Neural progenitor cell (in vitro differentiated cells): ENCODE data around the gene PRR14L. TPM values are rescaled to one million over a fixed set of nuclear protein-coding genes. Genes with fewer than 3 reads are reported as not detected.

Experiments
- DNase-seq: peaks from one replicate; pipeline ENCODE4 v3.0.0-alpha.2; 2016; ENCODE audit warnings: low spot score
- H2AFZ ChIP-seq: fragments of 200-600 bp; sonication (generic); replicated peaks from 2 replicates; pipeline ENCODE4 v1.6.1; 2016; ENCODE audit warnings: antibody characterized with exemption
- H3F3A ChIP-seq: fragments of 200-600 bp; sonication (generic); 2 replicates; pipeline ENCODE4 v1.6.1; 2016; ENCODE audit warnings: antibody characterized with exemption, low read depth
- H3K27ac ChIP-seq: fragments of 200-600 bp; sonication (generic); 2 replicates; pipeline ENCODE4 v1.5.1; 2016; ENCODE audit warnings: mild to moderate bottlenecking
- H3K27me3 ChIP-seq: fragments of 200-600 bp; sonication (generic); 2 replicates; pipeline ENCODE4 v1.6.1; 2016; ENCODE audit warnings: mild to moderate bottlenecking, moderate library complexity
- H3K36me3 ChIP-seq: fragments of 200-600 bp; sonication (generic); 2 replicates; pipeline ENCODE4 v1.5.1; 2016
- H3K4me1 ChIP-seq: fragments of 200-600 bp; sonication (generic); 2 replicates; pipeline ENCODE4 v1.6.1; 2016; ENCODE audit warnings: mixed run types
- H3K4me2 ChIP-seq: fragments of 200-600 bp; sonication (generic); 2 replicates; pipeline ENCODE4 v1.6.1; 2016
- H3K4me3 ChIP-seq: fragments of 200-600 bp; sonication (generic); 2 replicates; pipeline ENCODE4 v1.5.1; 2016
- H3K79me2 ChIP-seq: fragments of 200-600 bp; sonication (generic); 2 replicates; pipeline ENCODE4 v1.6.1; 2016; ENCODE audit warnings: low read depth
- H3K9ac ChIP-seq: fragments of 200-600 bp; sonication (generic); 2 replicates; pipeline ENCODE4 v1.6.1; 2016
- H3K9me3 ChIP-seq: fragments of 200-600 bp; sonication (generic); 2 replicates; pipeline ENCODE4 v1.5.1; 2016; ENCODE audit warnings: low read depth
- H4K20me1 ChIP-seq: fragments of 200-600 bp; sonication (generic); 2 replicates; pipeline ENCODE4 v1.6.1; 2016; ENCODE audit warnings: low read depth
- H3K27ac Mint-ChIP-seq: 3 replicates; pipeline ENCODE4 v1.8.0; 2021; ENCODE audit warnings: mixed read lengths
- H3K27me3 Mint-ChIP-seq: 2 replicates; pipeline ENCODE4 v1.8.0; 2022; ENCODE audit warnings: low read depth, mild to moderate bottlenecking, inconsistent platforms, moderate library complexity, mixed read lengths; ENCODE audit not compliant: insufficient read depth
- H3K36me3 Mint-ChIP-seq: 3 replicates; pipeline ENCODE4 v1.8.0; 2021; ENCODE audit warnings: mixed read lengths
- H3K4me1 Mint-ChIP-seq: 3 replicates; pipeline ENCODE4 v1.8.0; 2021; ENCODE audit warnings: mixed read lengths
- H3K4me3 Mint-ChIP-seq: 3 replicates; pipeline ENCODE4 v1.8.0; 2021; ENCODE audit warnings: mild to moderate bottlenecking, moderate library complexity, mixed read lengths
- H3K9me3 Mint-ChIP-seq: 3 replicates; pipeline ENCODE4 v1.8.0; 2020; ENCODE audit warnings: mixed read lengths
- EZH2 ChIP-seq: fragments of 200-600 bp; sonication (generic); IDR thresholded peaks from 2 replicates; pipeline ENCODE4 v1.6.1; 2017; ENCODE audit warnings: antibody characterized with exemption, mild to moderate bottlenecking, moderate library complexity
- EZH2phosphoT487 ChIP-seq: fragments of 200-600 bp; sonication (generic); IDR thresholded peaks from 2 replicates; pipeline ENCODE4 v1.6.1; 2017; ENCODE audit warnings: antibody characterized with exemption
- total RNA-seq: library from RNA; depleted of rRNA; stranded (reverse); fragments of >200 nt; gene quantifications from 2 replicates; pipeline ENCODE4 v1.2.3, GENCODE V29; 2015; ENCODE audit warnings: low replicate concordance
- TF ChIP-seq, protein P1 (sequence below): fragments of 200-600 bp; sonication (generic); IDR thresholded peaks from 2 replicates; pipeline ENCODE4 v1.5.1; 2017; ENCODE audit warnings: antibody characterized with exemption, mild to moderate bottlenecking

PRR14L gene
- total RNA-seq, 1 donor from 2014 or later, result 74.2 TPM

- H3K4me1 Mint-ChIP-seq, result peaks cover 3% of the 10 kb centered on the region
- no peak overlapping the region for H3K4me3 Mint-ChIP-seq
- Histone ChIP-seq H3F3A (peaks cover 13% of the 10 kb centered on the region), H3K4me2 (no peak overlapping the region), H3K36me3 (no peaks in the 10 kb centered on the region), H4K20me1 (peaks cover 93% of the 10 kb centered on the region), H3K79me2 (peaks cover 100% of the 10 kb centered on the region), H3K4me1 (no peaks in the 10 kb centered on the region), H3K27me3 (no peaks in the 10 kb centered on the region), H3K9ac (no peak overlapping the region), H3K27ac (no peak overlapping the region), H2AFZ (no peak overlapping the region), H3K9me3 (no peaks in the 10 kb centered on the region), H3K4me3 (no peak overlapping the region)
- TF ChIP-seq, protein P1, sequence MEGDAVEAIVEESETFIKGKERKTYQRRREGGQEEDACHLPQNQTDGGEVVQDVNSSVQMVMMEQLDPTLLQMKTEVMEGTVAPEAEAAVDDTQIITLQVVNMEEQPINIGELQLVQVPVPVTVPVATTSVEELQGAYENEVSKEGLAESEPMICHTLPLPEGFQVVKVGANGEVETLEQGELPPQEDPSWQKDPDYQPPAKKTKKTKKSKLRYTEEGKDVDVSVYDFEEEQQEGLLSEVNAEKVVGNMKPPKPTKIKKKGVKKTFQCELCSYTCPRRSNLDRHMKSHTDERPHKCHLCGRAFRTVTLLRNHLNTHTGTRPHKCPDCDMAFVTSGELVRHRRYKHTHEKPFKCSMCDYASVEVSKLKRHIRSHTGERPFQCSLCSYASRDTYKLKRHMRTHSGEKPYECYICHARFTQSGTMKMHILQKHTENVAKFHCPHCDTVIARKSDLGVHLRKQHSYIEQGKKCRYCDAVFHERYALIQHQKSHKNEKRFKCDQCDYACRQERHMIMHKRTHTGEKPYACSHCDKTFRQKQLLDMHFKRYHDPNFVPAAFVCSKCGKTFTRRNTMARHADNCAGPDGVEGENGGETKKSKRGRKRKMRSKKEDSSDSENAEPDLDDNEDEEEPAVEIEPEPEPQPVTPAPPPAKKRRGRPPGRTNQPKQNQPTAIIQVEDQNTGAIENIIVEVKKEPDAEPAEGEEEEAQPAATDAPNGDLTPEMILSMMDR, result no peak
- TF ChIP-seq EZH2phosphoT487, result no peak
- TF ChIP-seq EZH2, result no peak
- no peaks in the 10 kb centered on the region for H3K9me3 Mint-ChIP-seq
- H3K27ac Mint-ChIP-seq, result no peak overlapping the region
- no peaks in the 10 kb centered on the region for H3K27me3 Mint-ChIP-seq
- peaks cover 15% of the 10 kb centered on the region for H3K36me3 Mint-ChIP-seq
- no peak for DNase-seq
These were observed 13.5 kb downstream of the PRR14L start for GRCh38 chr22:31736458-31736857.

- H2AFZ ChIP-seq, result no peak overlapping the region
- H3K4me2 ChIP-seq, result no peak overlapping the region
- H3K27ac Mint-ChIP-seq, result no peak overlapping the region
- H3F3A ChIP-seq, result peaks cover 13% of the 10 kb centered on the region
- H3K4me1 ChIP-seq, result no peaks in the 10 kb centered on the region
- H3K27me3 Mint-ChIP-seq, result no peaks in the 10 kb centered on the region
- no peaks in the 10 kb centered on the region for H3K36me3 ChIP-seq
- H3K9me3 Mint-ChIP-seq, result no peaks in the 10 kb centered on the region
- peaks cover 94% of the 10 kb centered on the region for H4K20me1 ChIP-seq
- DNase-seq, result no peak
- no peak overlapping the region for H3K4me3 ChIP-seq
- no peak overlapping the region for H3K27ac ChIP-seq
- TF ChIP-seq, protein P1, result no peak
- no peak for TF ChIP-seq EZH2phosphoT487
- TF ChIP-seq EZH2, result no peak
- H3K27me3 ChIP-seq, result no peaks in the 10 kb centered on the region
- H3K4me3 Mint-ChIP-seq, result no peak overlapping the region
- peaks cover 4% of the 10 kb centered on the region for H3K4me1 Mint-ChIP-seq
- H3K36me3 Mint-ChIP-seq, result peaks cover 14% of the 10 kb centered on the region
- H3K9ac ChIP-seq, result no peak overlapping the region
- H3K9me3 ChIP-seq, result no peaks in the 10 kb centered on the region
- peaks cover 100% of the 10 kb centered on the region for H3K79me2 ChIP-seq
These were observed 15.4 kb downstream of the PRR14L start for GRCh38 chr22:31734512-31734911.

- H3K4me1 Mint-ChIP-seq, result peaks cover 6% of the 10 kb centered on the region
- DNase-seq, result no peak
- peaks cover 93% of the 10 kb centered on the region for H4K20me1 ChIP-seq
- no peaks in the 10 kb centered on the region for H3K27me3 ChIP-seq
- H3K27ac Mint-ChIP-seq, result no peak overlapping the region
- no peaks in the 10 kb centered on the region for H3K27me3 Mint-ChIP-seq
- no peak overlapping the region for H3K4me2 ChIP-seq
- H2AFZ ChIP-seq, result no peak overlapping the region
- H3K9me3 ChIP-seq, result no peaks in the 10 kb centered on the region
- no peak overlapping the region for H3K9ac ChIP-seq
- H3F3A ChIP-seq, result peaks cover 6% of the 10 kb centered on the region
- H3K36me3 Mint-ChIP-seq, result peaks cover 15% of the 10 kb centered on the region
- no peaks in the 10 kb centered on the region for H3K36me3 ChIP-seq
- no peaks in the 10 kb centered on the region for H3K9me3 Mint-ChIP-seq
- TF ChIP-seq, protein P1, result no peak
- TF ChIP-seq EZH2phosphoT487 (no peak), EZH2 (no peak)
- no peak overlapping the region for H3K4me3 ChIP-seq
- H3K27ac ChIP-seq, result no peak overlapping the region
- H3K4me1 ChIP-seq, result no peaks in the 10 kb centered on the region
- peaks cover 100% of the 10 kb centered on the region for H3K79me2 ChIP-seq
- H3K4me3 Mint-ChIP-seq, result no peak overlapping the region
These were observed 16.3 kb downstream of the PRR14L start for GRCh38 chr22:31733580-31734079.
